ENCODE data around the gene TMEM207.
"Not testable (repeated sequence)": the region's sequence is repeated elsewhere in the genome, so short reads cannot be mapped to it uniquely, and the experiment has no call there.

TMEM207 gene

GRCh38 chr3:190486533-190486864 is 36.8 kb upstream of the TMEM207 start:
- no peak overlapping the region for H3K4me3 Mint-ChIP-seq
- no peaks in the 10 kb centered on the region for H3K9me3 Mint-ChIP-seq
- TF ChIP-seq CTCF (IDR thresholded peaks at IDR 0.05; ENCODE audit: unreplicated experiment in 3 of 3): no peak

GRCh38 chr3:190485830-190486532 is 36.3 kb upstream of the TMEM207 start:
- Mint-ChIP-seq H3K4me1 (peaks cover 6% of the 10 kb centered on the region), H3K9me3 (no peaks in the 10 kb centered on the region)

More at GRCh38 chr3:190486533-190486864, 36.8 kb upstream of the TMEM207 start:
- Mint-ChIP-seq H3K27me3 (ENCODE audit: low read depth) (no peaks in the 10 kb centered on the region), H3K4me1 (peaks cover 6% of the 10 kb centered on the region), H3K36me3 (ENCODE audit: low read depth) (no peaks in the 10 kb centered on the region), H3K27ac (no peak overlapping the region)

GRCh38 chr3:190481779-190482178 is 32.1 kb upstream of the TMEM207 start:
- Mint-ChIP-seq H3K4me1 (no peaks in the 10 kb centered on the region), H3K4me3 (no peak overlapping the region), H3K27me3 (ENCODE audit: low read depth) (no peaks in the 10 kb centered on the region), H3K27ac (no peak overlapping the region), H3K36me3 (ENCODE audit: low read depth) (no peaks in the 10 kb centered on the region), H3K9me3 (no peaks in the 10 kb centered on the region)
- no peak for TF ChIP-seq CTCF (IDR thresholded peaks at IDR 0.05; ENCODE audit: unreplicated experiment in 3 of 3)

More at GRCh38 chr3:190485830-190486532, 36.3 kb upstream of the TMEM207 start:
- Mint-ChIP-seq H3K36me3 (ENCODE audit: low read depth) (no peaks in the 10 kb centered on the region), H3K4me3 (no peak overlapping the region), H3K27me3 (ENCODE audit: low read depth) (no peaks in the 10 kb centered on the region), H3K27ac (no peak overlapping the region)
- TF ChIP-seq CTCF (IDR thresholded peaks at IDR 0.05; ENCODE audit: unreplicated experiment in 3 of 3): no peak

GRCh38 chr3:190473261-190473660 is 23.6 kb upstream of the TMEM207 start:
- peaks cover 22% of the 10 kb centered on the region for H3K9me3 Mint-ChIP-seq
- H3K36me3 Mint-ChIP-seq (ENCODE audit: low read depth); H3K27ac Mint-ChIP-seq; H3K4me3 Mint-ChIP-seq; H3K27me3 Mint-ChIP-seq (ENCODE audit: low read depth); H3K4me1 Mint-ChIP-seq: not testable (repeated sequence)

GRCh38 chr3:190467922-190468321 is 18.2 kb upstream of the TMEM207 start:
- Mint-ChIP-seq H3K36me3 (ENCODE audit: low read depth) (peaks cover 3% of the 10 kb centered on the region), H3K4me1 (no peaks in the 10 kb centered on the region), H3K9me3 (peaks cover 22% of the 10 kb centered on the region)

GRCh38 chr3:190458040-190458439 is 8.3 kb upstream of the TMEM207 start:
- peak in 1 of 3 experiments; percentile 14 for TF ChIP-seq CTCF (IDR thresholded peaks at IDR 0.05; ENCODE audit: unreplicated experiment in 3 of 3)
- H3K36me3 Mint-ChIP-seq (ENCODE audit: low read depth): no peaks in the 10 kb centered on the region
- no peak overlapping the region for H3K4me3 Mint-ChIP-seq
- no peaks in the 10 kb centered on the region for H3K9me3 Mint-ChIP-seq
- peak overlapping the region in 1 of 3 experiments; percentile 35 for H3K27ac Mint-ChIP-seq
- H3K27me3 Mint-ChIP-seq (ENCODE audit: low read depth): peaks cover 8% of the 10 kb centered on the region
- H3K4me1 Mint-ChIP-seq: peaks cover 5% of the 10 kb centered on the region

More at GRCh38 chr3:190467922-190468321, 18.2 kb upstream of the TMEM207 start:
- Mint-ChIP-seq H3K27ac (no peak overlapping the region), H3K27me3 (ENCODE audit: low read depth) (peaks cover 6% of the 10 kb centered on the region), H3K4me3 (no peak overlapping the region)
- no peak for TF ChIP-seq CTCF (IDR thresholded peaks at IDR 0.05; ENCODE audit: unreplicated experiment in 3 of 3)

All from nephron (organoid).